Nephron (organoid): ENCODE data around the gene KL.

Experiments used
- H3K27ac Mint-ChIP-seq, 3 experiments: 2 replicates each; pipeline ENCODE4 v1.8.0; 2020; ENCODE audit warnings: mixed read lengths in 3 of 3, mild to moderate bottlenecking in 2 of 3, moderate library complexity in 1 of 3
- H3K27me3 Mint-ChIP-seq: 2 replicates; pipeline ENCODE4 v1.8.0; 2021; ENCODE audit warnings: low read depth, mild to moderate bottlenecking, moderate library complexity, mixed read lengths
- H3K36me3 Mint-ChIP-seq: 2 replicates; pipeline ENCODE4 v1.8.0; 2020; ENCODE audit warnings: low read depth, mixed read lengths
- H3K4me1 Mint-ChIP-seq: 2 replicates; pipeline ENCODE4 v1.8.0; 2020; ENCODE audit warnings: mixed read lengths
- H3K4me3 Mint-ChIP-seq, 3 experiments: 2 replicates each; pipeline ENCODE4 v1.8.0; 2020; ENCODE audit warnings: mild to moderate bottlenecking in 3 of 3, mixed read lengths in 3 of 3, moderate library complexity in 2 of 3
- H3K9me3 Mint-ChIP-seq: 2 replicates; pipeline ENCODE4 v1.8.0; 2020; ENCODE audit warnings: mixed read lengths
- TF ChIP-seq, protein P1 (sequence below), 3 experiments: fragments of 200-600 bp; sonication (generic); IDR thresholded peaks; one replicate each; pipeline ENCODE4 v1.5.0; 2021; ENCODE audit warnings: antibody characterized with exemption in 3 of 3; ENCODE audit not compliant: unreplicated experiment in 3 of 3

KL gene

DNA sequence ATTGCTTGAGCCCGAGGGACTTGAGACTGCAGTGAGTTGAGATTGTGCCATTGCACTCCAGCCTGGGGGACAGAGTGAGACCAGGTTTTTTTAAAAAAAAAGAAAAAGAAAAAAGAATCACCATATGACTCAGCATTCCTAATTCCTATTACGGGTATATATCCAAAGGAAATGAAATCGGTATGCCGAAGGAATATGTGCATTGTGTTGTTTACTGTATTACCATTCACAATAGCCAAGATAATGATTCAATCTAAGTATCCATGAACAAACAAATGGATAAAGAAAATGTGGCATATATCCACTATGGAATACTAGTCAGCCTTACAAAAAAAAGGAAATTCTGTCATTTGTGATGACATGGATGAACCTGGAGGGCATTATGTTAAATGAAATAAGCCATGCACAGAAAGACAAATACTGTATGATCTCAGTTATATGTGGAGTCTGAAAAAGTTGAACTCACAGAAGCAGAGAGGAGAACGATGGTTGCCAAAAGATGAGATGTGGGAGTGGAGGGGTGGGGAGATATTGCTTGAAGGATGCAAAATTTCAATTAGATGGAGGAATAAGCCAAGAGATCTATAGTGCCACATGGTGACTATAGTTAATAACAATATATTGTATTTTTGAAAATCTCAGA, 4.3 kb upstream of the KL start:
- Mint-ChIP-seq H3K4me3 (no peak overlapping the region), H3K4me1 (peaks cover 16% of the 10 kb centered on the region), H3K27me3 (peaks cover 31% of the 10 kb centered on the region), H3K36me3 (no peaks in the 10 kb centered on the region), H3K9me3 (peaks cover 39% of the 10 kb centered on the region), H3K27ac (peak overlapping the region in 1 of 3 experiments; percentile 33)
- TF ChIP-seq, protein P1, sequence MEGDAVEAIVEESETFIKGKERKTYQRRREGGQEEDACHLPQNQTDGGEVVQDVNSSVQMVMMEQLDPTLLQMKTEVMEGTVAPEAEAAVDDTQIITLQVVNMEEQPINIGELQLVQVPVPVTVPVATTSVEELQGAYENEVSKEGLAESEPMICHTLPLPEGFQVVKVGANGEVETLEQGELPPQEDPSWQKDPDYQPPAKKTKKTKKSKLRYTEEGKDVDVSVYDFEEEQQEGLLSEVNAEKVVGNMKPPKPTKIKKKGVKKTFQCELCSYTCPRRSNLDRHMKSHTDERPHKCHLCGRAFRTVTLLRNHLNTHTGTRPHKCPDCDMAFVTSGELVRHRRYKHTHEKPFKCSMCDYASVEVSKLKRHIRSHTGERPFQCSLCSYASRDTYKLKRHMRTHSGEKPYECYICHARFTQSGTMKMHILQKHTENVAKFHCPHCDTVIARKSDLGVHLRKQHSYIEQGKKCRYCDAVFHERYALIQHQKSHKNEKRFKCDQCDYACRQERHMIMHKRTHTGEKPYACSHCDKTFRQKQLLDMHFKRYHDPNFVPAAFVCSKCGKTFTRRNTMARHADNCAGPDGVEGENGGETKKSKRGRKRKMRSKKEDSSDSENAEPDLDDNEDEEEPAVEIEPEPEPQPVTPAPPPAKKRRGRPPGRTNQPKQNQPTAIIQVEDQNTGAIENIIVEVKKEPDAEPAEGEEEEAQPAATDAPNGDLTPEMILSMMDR (IDR thresholded peaks at IDR 0.05; ENCODE audit: unreplicated experiment in 3 of 3): no peak

DNA sequence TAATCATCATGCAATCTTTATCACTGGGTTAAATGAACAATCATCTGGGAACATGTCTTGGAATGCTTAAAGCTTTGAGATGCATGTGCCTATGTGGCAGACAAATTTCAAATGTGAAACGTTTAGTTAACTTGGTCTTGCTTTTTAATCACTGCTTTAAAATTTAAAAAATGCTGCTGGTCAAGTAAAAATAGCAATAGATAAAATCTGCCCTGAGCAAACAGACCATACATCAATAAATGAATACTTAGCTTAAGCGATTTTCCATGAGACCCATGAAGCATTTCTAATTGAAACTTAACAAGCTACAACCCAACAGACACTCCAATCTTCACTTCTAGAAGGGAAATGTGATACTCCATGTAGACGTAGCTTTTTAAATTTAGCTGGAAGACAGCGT, 1.9 kb upstream of the KL start:
- TF ChIP-seq, protein P1 (IDR thresholded peaks at IDR 0.05; ENCODE audit: unreplicated experiment in 3 of 3): no peak
- no peaks in the 10 kb centered on the region for H3K36me3 Mint-ChIP-seq
- peaks cover 16% of the 10 kb centered on the region for H3K4me1 Mint-ChIP-seq
- peaks cover 54% of the 10 kb centered on the region for H3K27me3 Mint-ChIP-seq
- H3K27ac Mint-ChIP-seq: peak overlapping the region in 2 of 3 experiments; percentile 15 to 54
- H3K9me3 Mint-ChIP-seq: peaks cover 19% of the 10 kb centered on the region
- H3K4me3 Mint-ChIP-seq: peak overlapping the region; percentile 55 to 88 (median 83)

DNA sequence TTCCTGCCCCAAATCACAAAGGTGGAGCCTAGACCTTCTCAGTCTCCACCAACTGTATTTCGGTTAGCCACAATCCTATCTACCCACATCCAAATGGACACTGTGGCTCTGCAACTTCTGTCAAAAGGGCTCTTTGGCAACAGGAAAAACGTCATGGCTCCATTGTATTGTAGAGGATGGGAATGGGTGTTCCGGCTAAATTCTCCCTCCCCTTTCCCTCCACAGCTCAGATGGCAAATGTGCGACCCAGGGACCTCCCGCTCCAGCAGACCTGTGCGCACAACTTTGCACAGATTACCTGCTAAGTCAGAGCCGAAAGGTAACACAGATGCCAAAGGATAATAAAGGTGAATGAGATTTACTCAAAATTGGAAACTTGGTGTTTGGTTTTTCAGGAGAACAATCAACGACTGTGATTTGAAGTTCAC, 968 bp upstream of the KL start:
- Mint-ChIP-seq H3K36me3 (no peaks in the 10 kb centered on the region), H3K4me1 (peaks cover 16% of the 10 kb centered on the region), H3K27me3 (peaks cover 63% of the 10 kb centered on the region), H3K4me3 (peak overlapping the region; percentile 73 to 88 (median 83)), H3K27ac (peak overlapping the region in 2 of 3 experiments; percentile 54 to 87), H3K9me3 (peaks cover 11% of the 10 kb centered on the region)
- TF ChIP-seq, protein P1 (IDR thresholded peaks at IDR 0.05; ENCODE audit: unreplicated experiment in 3 of 3): no peak

DNA sequence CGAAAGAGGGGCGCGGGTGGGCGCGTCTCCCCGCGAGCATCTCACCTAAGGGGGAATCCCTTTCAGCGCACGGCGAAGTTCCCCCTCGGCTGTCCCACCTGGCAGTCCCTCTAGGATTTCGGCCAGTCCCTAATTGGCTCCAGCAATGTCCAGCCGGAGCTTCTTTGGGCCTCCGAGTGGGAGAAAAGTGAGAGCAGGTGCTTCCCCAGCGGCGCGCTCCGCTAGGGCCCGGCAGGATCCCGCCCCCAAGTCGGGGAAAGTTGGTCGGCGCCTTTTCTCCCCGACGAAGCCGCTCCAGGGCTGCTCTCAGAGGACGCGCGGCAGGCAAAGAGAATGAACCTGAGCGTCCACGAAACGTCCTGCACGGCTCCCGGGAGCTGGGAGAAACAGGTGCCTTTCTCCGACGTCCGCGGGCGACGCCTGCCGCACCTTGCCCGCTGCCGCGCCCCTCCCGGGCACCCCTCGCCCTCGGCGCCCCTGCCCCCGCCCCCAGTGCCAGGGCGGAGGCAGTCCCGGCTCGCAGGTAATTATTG, 366 bp upstream of the KL start:
- H3K27me3 Mint-ChIP-seq: peaks cover 69% of the 10 kb centered on the region
- peak overlapping the region in 2 of 3 experiments; percentile 54 to 87 for H3K27ac Mint-ChIP-seq
- peaks cover 16% of the 10 kb centered on the region for H3K4me1 Mint-ChIP-seq
- TF ChIP-seq, protein P1 (IDR thresholded peaks at IDR 0.05; ENCODE audit: unreplicated experiment in 3 of 3): no peak
- peak overlapping the region; percentile 73 to 88 (median 83) for H3K4me3 Mint-ChIP-seq
- H3K9me3 Mint-ChIP-seq: peaks cover 6% of the 10 kb centered on the region
- H3K36me3 Mint-ChIP-seq: no peaks in the 10 kb centered on the region

DNA sequence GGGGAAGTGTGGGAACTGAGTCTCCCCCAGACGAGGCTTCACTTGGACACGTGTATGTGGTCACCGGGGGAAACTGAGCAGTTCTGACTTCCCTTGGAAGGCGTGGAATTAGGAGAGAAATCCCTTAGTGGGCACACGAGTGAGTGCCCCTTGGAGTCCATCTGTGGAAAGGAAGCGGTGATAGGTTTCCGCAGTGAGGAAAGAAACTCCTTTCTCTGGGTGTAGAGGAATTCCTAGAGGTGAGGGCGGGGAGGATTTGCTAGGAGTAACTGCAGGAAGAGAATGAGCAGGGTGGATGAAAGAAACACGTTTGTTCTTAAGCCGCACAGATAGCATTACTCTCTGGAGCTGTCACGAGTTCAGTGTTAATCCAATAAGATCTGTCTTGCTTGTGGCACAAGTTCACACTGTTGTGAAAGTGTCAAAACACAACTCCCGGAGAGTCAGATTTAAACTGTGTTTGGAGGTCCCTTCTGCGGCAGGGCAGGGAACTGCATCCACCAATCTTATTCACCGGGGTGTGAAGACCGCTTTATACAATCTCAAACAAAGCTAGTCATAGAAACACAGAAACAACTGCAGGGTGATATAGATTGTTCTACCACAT, 1.2 kb downstream of the KL start:
- H3K4me3 Mint-ChIP-seq: peak overlapping the region; percentile 62 to 85 (median 72)
- peak overlapping the region in 2 of 3 experiments; percentile 73 to 91 for H3K27ac Mint-ChIP-seq
- peaks cover 69% of the 10 kb centered on the region for H3K27me3 Mint-ChIP-seq
- no peaks in the 10 kb centered on the region for H3K9me3 Mint-ChIP-seq
- H3K36me3 Mint-ChIP-seq: no peaks in the 10 kb centered on the region
- peaks cover 16% of the 10 kb centered on the region for H3K4me1 Mint-ChIP-seq
- TF ChIP-seq, protein P1 (IDR thresholded peaks at IDR 0.05; ENCODE audit: unreplicated experiment in 3 of 3): peak; percentile 33 to 57 (median 45)
